Panc1 (cell line): ENCODE data around the gene MEA1. TPM values are rescaled to one million over a fixed set of nuclear protein-coding genes. Genes with fewer than 3 reads are reported as not detected.

Experiments
- ATAC-seq: fragments of 200-7000 bp; cut with Tn5 transposase; 2 replicates; pipeline ENCODE4 v1.9.1; 2020; ENCODE audit warnings: mild to moderate bottlenecking, moderate library complexity
- BruUV-seq: library from RNA; stranded (reverse); fragments of 400-500 nt; replicated peaks from 2 replicates; lab custom pipeline; 2021; lab: Mats Ljungman, UMichigan
- CTCF ChIA-PET: fragments of 300-600 bp; sonication (Branson Sonifier 250); formaldehyde crosslinking; loops from one replicate; lab custom pipeline; 2022; ENCODE audit warnings: antibody characterized with exemption; lab: Charles Lee
- POLR2A ChIA-PET: fragments of 300-600 bp; sonication (Branson Sonifier 250); formaldehyde crosslinking; loops from one replicate; lab custom pipeline; 2022; ENCODE audit warnings: antibody characterized with exemption; lab: Charles Lee
- DNase-seq: peaks from one replicate; pipeline ENCODE4 v3.0.0-alpha.2; 2010; ENCODE audit warnings: low read depth, low spot score
- H3K27ac ChIP-seq: 2 replicates; pipeline ENCODE4 v1.5.1; 2011; ENCODE audit warnings: mild to moderate bottlenecking, low read length, inconsistent platforms
- H3K27me3 ChIP-seq: fragments of 200-500 bp; sonication (Bioruptor generic); 2 replicates; pipeline ENCODE4 v1.6.0; 2014; ENCODE audit warnings: low read length, inconsistent platforms; ENCODE audit not compliant: control insufficient read depth, insufficient read depth
- H3K36me3 ChIP-seq: fragments of 200-500 bp; sonication (Bioruptor generic); 2 replicates; pipeline ENCODE4 v1.5.1; 2014; ENCODE audit warnings: inconsistent platforms, mild to moderate bottlenecking, low read length, moderate library complexity; ENCODE audit not compliant: control insufficient read depth, insufficient read depth
- H3K4me1 ChIP-seq: 2 replicates; pipeline ENCODE4 v1.5.1; 2011; ENCODE audit warnings: inconsistent platforms, mild to moderate bottlenecking, low read length, moderate library complexity; ENCODE audit not compliant: control insufficient read depth, insufficient read depth
- H3K4me3 ChIP-seq, 2 experiments: 2 replicates each; pipeline ENCODE4 v1.5.1; 2011 to 2012; ENCODE audit warnings: low read depth in 2 of 2, low read length in 2 of 2, mild to moderate bottlenecking in 2 of 2, inconsistent platforms in 1 of 2, moderate library complexity in 1 of 2
- H3K9me3 ChIP-seq: fragments of 200-500 bp; sonication (Bioruptor generic); 2 replicates; pipeline ENCODE4 v1.5.1; 2014; ENCODE audit warnings: low read depth, mild to moderate bottlenecking, inconsistent platforms, low read length, moderate library complexity; ENCODE audit not compliant: control insufficient read depth, insufficient read depth
- POLR2AphosphoS5 ChIP-seq: IDR thresholded peaks from 2 replicates; pipeline ENCODE4 v1.6.1; 2012; ENCODE audit warnings: mild to moderate bottlenecking, low read depth, low read length, moderate library complexity
- SIN3A ChIP-seq: IDR thresholded peaks from 2 replicates; pipeline ENCODE4 v1.6.1; 2012; ENCODE audit warnings: low read depth, mild to moderate bottlenecking, low read length, moderate library complexity, borderline replicate concordance; ENCODE audit not compliant: insufficient read depth
- TCF7L2 ChIP-seq: IDR thresholded peaks from 2 replicates; pipeline ENCODE4 v1.6.1; 2011; ENCODE audit warnings: mild to moderate bottlenecking, low read depth, low read length, inconsistent platforms
- in situ Hi-C: cut with HindIII; loops from 2 replicates; pipeline ENCODE4 v1.10.0; 2016; ENCODE audit warnings: low sequenced_read_pairs, low pct_unique_long_range_greater_than_20kb
- intact Hi-C: fragments of 100-400 bp; cut with micrococcal nuclease; formaldehyde crosslinking; loops from one replicate; pipeline ENCODE4 v1.10.0; 2022; ENCODE audit not compliant: unreplicated experiment
- total RNA-seq: library from RNA; stranded (reverse); gene quantifications from one replicate; pipeline ENCODE4 v1.2.1, GENCODE V29; 2021; ENCODE audit not compliant: unreplicated experiment
- TF ChIP-seq, protein P1 (sequence below): fragments of 450-650 bp; IDR thresholded peaks from 2 replicates; pipeline ENCODE4 v1.5.1; 2017; ENCODE audit warnings: mild to moderate bottlenecking
- TF ChIP-seq, protein P2 (sequence below), 2 experiments: IDR thresholded peaks; 2 replicates each; pipeline ENCODE4 v1.6.1; 2011 to 2012; ENCODE audit warnings: low read depth in 2 of 2, control low read depth in 1 of 2, low read length in 1 of 2, mild to moderate bottlenecking in 1 of 2, moderate library complexity in 1 of 2; ENCODE audit not compliant: insufficient read depth in 1 of 2

MEA1 gene
- total RNA-seq, 1 experiment from 2014 or later: 111 TPM

DNA sequence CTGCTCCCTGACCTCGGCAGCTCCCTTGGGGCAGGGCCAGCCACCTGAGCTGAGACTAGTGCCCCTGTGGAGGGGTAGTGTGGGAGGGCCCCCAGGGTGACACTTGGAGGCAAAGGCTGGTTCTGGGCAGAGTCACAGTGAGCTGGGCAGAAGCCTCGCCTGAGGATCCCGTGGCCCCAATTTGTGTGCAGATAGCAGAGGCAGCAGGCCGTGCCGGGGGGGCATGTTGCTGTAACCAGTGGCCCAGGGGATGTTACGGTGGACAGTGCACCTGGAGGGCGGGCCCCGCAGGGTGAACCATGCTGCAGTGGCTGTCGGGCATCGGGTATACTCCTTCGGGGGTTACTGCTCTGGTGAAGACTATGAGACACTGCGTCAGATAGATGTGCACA is 3.2 kb upstream of the MEA1 start:
- H3K4me3 ChIP-seq: no peak overlapping the region
- BruUV-seq: no TSS peak
- intact Hi-C loops (no loop called here), in situ Hi-C loops (no loop called here)
- TF ChIP-seq POLR2AphosphoS5 (no peak), SIN3A (no peak), TCF7L2 (no peak)
- TF ChIP-seq, protein P1, sequence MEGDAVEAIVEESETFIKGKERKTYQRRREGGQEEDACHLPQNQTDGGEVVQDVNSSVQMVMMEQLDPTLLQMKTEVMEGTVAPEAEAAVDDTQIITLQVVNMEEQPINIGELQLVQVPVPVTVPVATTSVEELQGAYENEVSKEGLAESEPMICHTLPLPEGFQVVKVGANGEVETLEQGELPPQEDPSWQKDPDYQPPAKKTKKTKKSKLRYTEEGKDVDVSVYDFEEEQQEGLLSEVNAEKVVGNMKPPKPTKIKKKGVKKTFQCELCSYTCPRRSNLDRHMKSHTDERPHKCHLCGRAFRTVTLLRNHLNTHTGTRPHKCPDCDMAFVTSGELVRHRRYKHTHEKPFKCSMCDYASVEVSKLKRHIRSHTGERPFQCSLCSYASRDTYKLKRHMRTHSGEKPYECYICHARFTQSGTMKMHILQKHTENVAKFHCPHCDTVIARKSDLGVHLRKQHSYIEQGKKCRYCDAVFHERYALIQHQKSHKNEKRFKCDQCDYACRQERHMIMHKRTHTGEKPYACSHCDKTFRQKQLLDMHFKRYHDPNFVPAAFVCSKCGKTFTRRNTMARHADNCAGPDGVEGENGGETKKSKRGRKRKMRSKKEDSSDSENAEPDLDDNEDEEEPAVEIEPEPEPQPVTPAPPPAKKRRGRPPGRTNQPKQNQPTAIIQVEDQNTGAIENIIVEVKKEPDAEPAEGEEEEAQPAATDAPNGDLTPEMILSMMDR: no peak
- TF ChIP-seq, protein P2, sequence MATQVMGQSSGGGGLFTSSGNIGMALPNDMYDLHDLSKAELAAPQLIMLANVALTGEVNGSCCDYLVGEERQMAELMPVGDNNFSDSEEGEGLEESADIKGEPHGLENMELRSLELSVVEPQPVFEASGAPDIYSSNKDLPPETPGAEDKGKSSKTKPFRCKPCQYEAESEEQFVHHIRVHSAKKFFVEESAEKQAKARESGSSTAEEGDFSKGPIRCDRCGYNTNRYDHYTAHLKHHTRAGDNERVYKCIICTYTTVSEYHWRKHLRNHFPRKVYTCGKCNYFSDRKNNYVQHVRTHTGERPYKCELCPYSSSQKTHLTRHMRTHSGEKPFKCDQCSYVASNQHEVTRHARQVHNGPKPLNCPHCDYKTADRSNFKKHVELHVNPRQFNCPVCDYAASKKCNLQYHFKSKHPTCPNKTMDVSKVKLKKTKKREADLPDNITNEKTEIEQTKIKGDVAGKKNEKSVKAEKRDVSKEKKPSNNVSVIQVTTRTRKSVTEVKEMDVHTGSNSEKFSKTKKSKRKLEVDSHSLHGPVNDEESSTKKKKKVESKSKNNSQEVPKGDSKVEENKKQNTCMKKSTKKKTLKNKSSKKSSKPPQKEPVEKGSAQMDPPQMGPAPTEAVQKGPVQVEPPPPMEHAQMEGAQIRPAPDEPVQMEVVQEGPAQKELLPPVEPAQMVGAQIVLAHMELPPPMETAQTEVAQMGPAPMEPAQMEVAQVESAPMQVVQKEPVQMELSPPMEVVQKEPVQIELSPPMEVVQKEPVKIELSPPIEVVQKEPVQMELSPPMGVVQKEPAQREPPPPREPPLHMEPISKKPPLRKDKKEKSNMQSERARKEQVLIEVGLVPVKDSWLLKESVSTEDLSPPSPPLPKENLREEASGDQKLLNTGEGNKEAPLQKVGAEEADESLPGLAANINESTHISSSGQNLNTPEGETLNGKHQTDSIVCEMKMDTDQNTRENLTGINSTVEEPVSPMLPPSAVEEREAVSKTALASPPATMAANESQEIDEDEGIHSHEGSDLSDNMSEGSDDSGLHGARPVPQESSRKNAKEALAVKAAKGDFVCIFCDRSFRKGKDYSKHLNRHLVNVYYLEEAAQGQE (IDR thresholded peaks at IDR 0.05; ENCODE audit: insufficient read depth in 1 of 2, low read depth in 2 of 2, low read length in 1 of 2): no peak
- POLR2A ChIA-PET: interaction anchor here (0.5 kb wide), 1 partner anchor 19 kb away, joined by 3 read pairs; no protein-coding TSS in a partner anchor
- no peaks in the 10 kb centered on the region for H3K9me3 ChIP-seq
- no peak overlapping the region for H3K27ac ChIP-seq
- no peak for ATAC-seq
- H3K27me3 ChIP-seq: no peaks in the 10 kb centered on the region
- H3K36me3 ChIP-seq: peaks cover 6% of the 10 kb centered on the region
- H3K4me1 ChIP-seq: peaks cover 28% of the 10 kb centered on the region
- DNase-seq: no peak
- CTCF ChIA-PET: no interaction called here

DNA sequence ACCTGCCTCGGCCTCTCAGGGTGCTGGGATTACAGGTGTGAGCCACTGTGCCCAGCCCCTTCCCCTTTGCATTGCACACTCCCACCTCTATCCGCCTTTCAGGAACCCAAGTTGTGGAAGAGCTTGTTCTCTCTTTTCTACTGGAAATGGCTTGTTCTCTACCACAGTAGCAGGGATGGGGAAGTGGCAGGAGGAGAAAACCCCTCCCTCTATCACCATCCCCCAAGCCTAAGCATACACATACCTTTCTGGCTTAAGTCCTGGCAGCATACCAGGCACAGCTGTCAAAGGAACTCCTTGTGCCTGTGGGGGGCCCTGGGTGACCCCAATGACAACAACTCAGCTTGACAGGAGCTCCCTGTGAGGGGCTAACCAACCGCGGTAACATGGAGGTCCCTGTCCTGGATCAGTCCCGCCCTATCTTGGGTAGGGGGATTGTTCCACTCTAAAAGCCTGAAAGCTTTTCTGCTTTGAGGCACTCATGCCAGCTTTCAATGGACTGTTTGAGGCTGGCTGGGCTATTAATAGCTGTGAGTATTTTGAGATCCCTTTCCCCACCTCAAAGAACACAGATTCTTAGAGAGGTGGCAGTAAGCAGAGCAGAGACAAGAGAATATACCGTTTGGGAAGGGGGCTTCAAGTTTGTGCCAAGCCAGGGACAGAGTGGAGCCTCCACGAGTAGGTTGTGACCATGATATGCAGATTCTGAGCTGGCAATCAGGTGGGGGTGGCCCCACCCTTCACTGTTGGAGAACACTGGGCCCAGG is 2.6 kb upstream of the MEA1 start:
- ChIA-PET CTCF (no interaction called here), POLR2A (interaction anchor here (0.5 kb wide), 1 partner anchor 19 kb away, joined by 3 read pairs; no protein-coding TSS in a partner anchor)
- no peak for TF ChIP-seq POLR2AphosphoS5
- TF ChIP-seq SIN3A: no peak
- TF ChIP-seq, protein P1: no peak
- no peak for TF ChIP-seq TCF7L2
- TF ChIP-seq, protein P2 (IDR thresholded peaks at IDR 0.05; ENCODE audit: insufficient read depth in 1 of 2, low read depth in 2 of 2, low read length in 1 of 2): no peak
- H3K4me1 ChIP-seq: peaks cover 30% of the 10 kb centered on the region
- BruUV-seq: TSS peak; percentile 22
- H3K27me3 ChIP-seq: no peaks in the 10 kb centered on the region
- no peak overlapping the region for H3K4me3 ChIP-seq
- no peak overlapping the region for H3K27ac ChIP-seq
- no peak for DNase-seq
- intact Hi-C loops (no loop called here), in situ Hi-C loops (no loop called here)
- peaks cover 6% of the 10 kb centered on the region for H3K36me3 ChIP-seq
- ATAC-seq: no peak
- no peaks in the 10 kb centered on the region for H3K9me3 ChIP-seq
